GM19351 (cell line): ENCODE measurements around the gene MEAF6.

Source experiments
- ATAC-seq: cut with Tn5 transposase; IDR thresholded peaks from one replicate; pipeline ENCODE4 v1.9.1; 2021; ENCODE audit warnings: mild to moderate bottlenecking, moderate library complexity; ENCODE audit not compliant: unreplicated experiment

The MEAF6 gene

GRCh38 chr1:37446874-37447273, 67.7 kb downstream of the MEAF6 start:
- ATAC-seq, result no peak

- ATAC-seq, result no peak
These were observed 71.9 kb downstream of the MEAF6 start for GRCh38 chr1:37442644-37443043.
